ENCODE measurements around the gene PRDM7.

GRCh38 chr16:90022209-90023077, 54.7 kb downstream of the PRDM7 start:
- TF ChIP-seq, protein P1, sequence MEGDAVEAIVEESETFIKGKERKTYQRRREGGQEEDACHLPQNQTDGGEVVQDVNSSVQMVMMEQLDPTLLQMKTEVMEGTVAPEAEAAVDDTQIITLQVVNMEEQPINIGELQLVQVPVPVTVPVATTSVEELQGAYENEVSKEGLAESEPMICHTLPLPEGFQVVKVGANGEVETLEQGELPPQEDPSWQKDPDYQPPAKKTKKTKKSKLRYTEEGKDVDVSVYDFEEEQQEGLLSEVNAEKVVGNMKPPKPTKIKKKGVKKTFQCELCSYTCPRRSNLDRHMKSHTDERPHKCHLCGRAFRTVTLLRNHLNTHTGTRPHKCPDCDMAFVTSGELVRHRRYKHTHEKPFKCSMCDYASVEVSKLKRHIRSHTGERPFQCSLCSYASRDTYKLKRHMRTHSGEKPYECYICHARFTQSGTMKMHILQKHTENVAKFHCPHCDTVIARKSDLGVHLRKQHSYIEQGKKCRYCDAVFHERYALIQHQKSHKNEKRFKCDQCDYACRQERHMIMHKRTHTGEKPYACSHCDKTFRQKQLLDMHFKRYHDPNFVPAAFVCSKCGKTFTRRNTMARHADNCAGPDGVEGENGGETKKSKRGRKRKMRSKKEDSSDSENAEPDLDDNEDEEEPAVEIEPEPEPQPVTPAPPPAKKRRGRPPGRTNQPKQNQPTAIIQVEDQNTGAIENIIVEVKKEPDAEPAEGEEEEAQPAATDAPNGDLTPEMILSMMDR (IDR thresholded peaks at IDR 0.05) = no peak
- TF ChIP-seq POLR2A (IDR thresholded peaks at IDR 0.05) = no peak

All from testis (tissue), 2 donors.